ENCODE measurements around the gene VANGL2. TPM values are rescaled to one million over a fixed set of nuclear protein-coding genes. Genes with fewer than 3 reads are reported as not detected.

VANGL2 gene
- total and polyA plus RNA-seq, 9 of the 15 experiments (the other 6 are each of a cell fraction or from before 2014, with no cell fraction given): 0.28 to 4.0 (median 0.98) TPM

- TF ChIP-seq ZNF512 (tag; IDR thresholded peaks at IDR 0.05) (no peak), ESRRA (IDR thresholded peaks at IDR 0.05; ENCODE audit: borderline replicate concordance, low read depth) (no peak), CC2D1A (IDR thresholded peaks at IDR 0.05) (no peak), SMARCC2 (IDR thresholded peaks at IDR 0.05; ENCODE audit: low read depth) (no peak), E2F1 (CRISPR knock-in tag; IDR thresholded peaks at IDR 0.05) (no peak), CBFA2T3 (IDR thresholded peaks at IDR 0.05) (no peak), POLR2A (conservative IDR thresholded peaks at IDR 0.05) (peak; percentile 41), ZNF449 (CRISPR knock-in tag; IDR thresholded peaks at IDR 0.05) (no peak), RNF219 (CRISPR knock-in tag; IDR thresholded peaks at IDR 0.05) (no peak), MECOM (CRISPR knock-in tag; IDR thresholded peaks at IDR 0.05) (no peak), MXD1 (CRISPR knock-in tag; IDR thresholded peaks at IDR 0.05; ENCODE audit: borderline replicate concordance, poor library complexity, severe bottlenecking) (no peak), ZNF134 (CRISPR knock-in tag; conservative IDR thresholded peaks at IDR 0.05) (no peak), ZFP36 (IDR thresholded peaks at IDR 0.05; ENCODE audit: low read depth, low read length, partially characterized antibody) (no peak), BCLAF1 (IDR thresholded peaks at IDR 0.05; ENCODE audit: borderline replicate concordance in 1 of 2, control insufficient read depth in 1 of 2, low read depth in 2 of 2, low read length in 1 of 2) (no peak), FIP1L1 (IDR thresholded peaks at IDR 0.05; ENCODE audit: low read depth, low read length, poor library complexity, severe bottlenecking) (no peak), ZNF140 (CRISPR knock-in tag; IDR thresholded peaks at IDR 0.05) (no peak), CEBPB (tag; IDR thresholded peaks at IDR 0.05) (no peak)
These were observed 40.7 kb upstream of the VANGL2 start (continued) for GRCh38 chr1:160359559-160360226.

Data from K562 (cell line).